Calu3 (cell line): Measurements from ENCODE around the gene APAF1. TPM values are rescaled to one million over a fixed set of nuclear protein-coding genes. Genes with fewer than 3 reads are reported as not detected.

Experiments used
- BruUV-seq: library from RNA; stranded (reverse); fragments of 400-500 nt; replicated peaks from 2 replicates; lab custom pipeline; 2021; lab: Mats Ljungman, UMichigan
- CTCF ChIA-PET: fragments of 300-600 bp; sonication (Branson Sonifier 250); formaldehyde crosslinking; loops from one replicate; lab custom pipeline; 2022; ENCODE audit warnings: antibody characterized with exemption; lab: Charles Lee
- DNase-seq: peaks from one replicate; pipeline ENCODE4 v3.0.0; 2022
- H3K27ac Mint-ChIP-seq: one replicate; pipeline ENCODE4 v1.8.0; 2022; ENCODE audit warnings: mixed read lengths; ENCODE audit not compliant: unreplicated experiment
- H3K27me3 Mint-ChIP-seq: one replicate; pipeline ENCODE4 v1.8.0; 2022; ENCODE audit warnings: mixed read lengths; ENCODE audit not compliant: unreplicated experiment
- H3K36me3 Mint-ChIP-seq: one replicate; pipeline ENCODE4 v1.8.0; 2022; ENCODE audit warnings: mild to moderate bottlenecking, moderate library complexity, mixed read lengths; ENCODE audit not compliant: insufficient read depth, unreplicated experiment
- H3K4me1 Mint-ChIP-seq: one replicate; pipeline ENCODE4 v1.8.0; 2022; ENCODE audit warnings: mild to moderate bottlenecking, low read depth, mixed read lengths; ENCODE audit not compliant: unreplicated experiment
- H3K4me3 Mint-ChIP-seq: one replicate; pipeline ENCODE4 v1.8.0; 2022; ENCODE audit warnings: mild to moderate bottlenecking, low read depth, moderate library complexity, mixed read lengths; ENCODE audit not compliant: unreplicated experiment
- H3K9me3 Mint-ChIP-seq: one replicate; pipeline ENCODE4 v1.8.0; 2022; ENCODE audit warnings: low read depth, mixed read lengths; ENCODE audit not compliant: unreplicated experiment
- CTCF ChIP-seq: fragments of 200-600 bp; IDR thresholded peaks from one replicate; pipeline ENCODE4 v1.8.0; 2022; ENCODE audit warnings: antibody characterized with exemption; ENCODE audit not compliant: unreplicated experiment
- intact Hi-C: fragments of 100-400 bp; cut with micrococcal nuclease; formaldehyde crosslinking; loops from one replicate; pipeline ENCODE4 v1.10.0; 2022; ENCODE audit not compliant: unreplicated experiment
- total RNA-seq: library from RNA; stranded (reverse); gene quantifications from 2 replicates; pipeline ENCODE4 v1.2.3, GENCODE V29; 2022

The APAF1 gene
- total RNA-seq, 1 experiment from 2014 or later, result 24.7 TPM

GRCh38 chr12:98709022-98709421, 63.9 kb downstream of the APAF1 start:
- intact Hi-C loops, result no loop called here
- no TSS peak for BruUV-seq
- no peak for DNase-seq
- Mint-ChIP-seq H3K4me1 (no peaks in the 10 kb centered on the region), H3K36me3 (no peaks in the 10 kb centered on the region), H3K9me3 (no peaks in the 10 kb centered on the region), H3K4me3 (no peak overlapping the region), H3K27ac (no peak overlapping the region), H3K27me3 (no peaks in the 10 kb centered on the region)
- TF ChIP-seq CTCF, result no peak
- CTCF ChIA-PET, result interaction anchor here (0.6 kb wide), 1 partner anchor 151 kb away, joined by 3 read pairs; no protein-coding TSS in a partner anchor

- no peaks in the 10 kb centered on the region for H3K27me3 Mint-ChIP-seq
- CTCF ChIA-PET, result no interaction called here
- no TSS peak for BruUV-seq
- H3K27ac Mint-ChIP-seq, result no peak overlapping the region
- H3K9me3 Mint-ChIP-seq, result no peaks in the 10 kb centered on the region
- TF ChIP-seq CTCF, result no peak
- no peak overlapping the region for H3K4me3 Mint-ChIP-seq
- peaks cover 4% of the 10 kb centered on the region for H3K36me3 Mint-ChIP-seq
- intact Hi-C loops, result no loop called here
- no peaks in the 10 kb centered on the region for H3K4me1 Mint-ChIP-seq
- DNase-seq, result no peak
These were observed 69.3 kb downstream of the APAF1 start for GRCh38 chr12:98714426-98714825.

- DNase-seq, result no peak
- BruUV-seq, result no TSS peak
- no peak for TF ChIP-seq CTCF
- H3K27ac Mint-ChIP-seq, result no peak overlapping the region
- intact Hi-C loops, result no loop called here
- CTCF ChIA-PET, result interaction anchor here (0.9 kb wide), 1 partner anchor 7 kb away, joined by 4 read pairs; no protein-coding TSS in a partner anchor
- no peaks in the 10 kb centered on the region for H3K9me3 Mint-ChIP-seq
- no peak overlapping the region for H3K4me3 Mint-ChIP-seq
- peaks cover 5% of the 10 kb centered on the region for H3K36me3 Mint-ChIP-seq
- H3K4me1 Mint-ChIP-seq, result no peaks in the 10 kb centered on the region
- no peaks in the 10 kb centered on the region for H3K27me3 Mint-ChIP-seq
These were observed 74.7 kb downstream of the APAF1 start for GRCh38 chr12:98719515-98720504.

GRCh38 chr12:98721204-98721702, 76.2 kb downstream of the APAF1 start:
- BruUV-seq, result no TSS peak
- H3K4me3 Mint-ChIP-seq, result no peak overlapping the region
- intact Hi-C loops, result no loop called here
- no peaks in the 10 kb centered on the region for H3K9me3 Mint-ChIP-seq
- TF ChIP-seq CTCF, result no peak
- CTCF ChIA-PET, result interaction anchor here (0.9 kb wide), 1 partner anchor 9 kb away, joined by 4 read pairs; no protein-coding TSS in a partner anchor
- no peak for DNase-seq
- H3K27ac Mint-ChIP-seq, result no peak overlapping the region
- H3K27me3 Mint-ChIP-seq, result no peaks in the 10 kb centered on the region
- H3K36me3 Mint-ChIP-seq, result peaks cover 5% of the 10 kb centered on the region
- no peaks in the 10 kb centered on the region for H3K4me1 Mint-ChIP-seq
